Glutamatergic neuron (in vitro differentiated cells): ENCODE results near the gene IFITM1. TPM values are rescaled to one million over a fixed set of nuclear protein-coding genes. Genes with fewer than 3 reads are reported as not detected.

Source experiments
- DNase-seq: peaks from one replicate; pipeline ENCODE4 v3.0.0; 2022
- H3K27ac Mint-ChIP-seq: one replicate; pipeline ENCODE4 v1.8.0; 2020; ENCODE audit warnings: mild to moderate bottlenecking, mixed read lengths, inconsistent platforms; ENCODE audit not compliant: unreplicated experiment
- H3K27me3 Mint-ChIP-seq: one replicate; pipeline ENCODE4 v1.8.0; 2020; ENCODE audit warnings: mild to moderate bottlenecking, moderate library complexity, mixed read lengths, inconsistent platforms; ENCODE audit not compliant: unreplicated experiment
- H3K36me3 Mint-ChIP-seq: one replicate; pipeline ENCODE4 v1.8.0; 2020; ENCODE audit warnings: mild to moderate bottlenecking, mixed read lengths, inconsistent platforms; ENCODE audit not compliant: unreplicated experiment
- H3K4me1 Mint-ChIP-seq: one replicate; pipeline ENCODE4 v1.8.0; 2020; ENCODE audit warnings: mild to moderate bottlenecking, low read depth, mixed read lengths, inconsistent platforms; ENCODE audit not compliant: unreplicated experiment
- H3K4me3 Mint-ChIP-seq: one replicate; pipeline ENCODE4 v1.8.0; 2020; ENCODE audit warnings: mild to moderate bottlenecking, mixed read lengths, inconsistent platforms; ENCODE audit not compliant: unreplicated experiment
- H3K9me3 Mint-ChIP-seq: one replicate; pipeline ENCODE4 v1.8.0; 2020; ENCODE audit warnings: mild to moderate bottlenecking, moderate library complexity, mixed read lengths, inconsistent platforms; ENCODE audit not compliant: unreplicated experiment
- total RNA-seq: library from RNA; stranded (reverse); fragmentation: NEBNext Ultra II Directional; extraction: Animal tissue kit (Norgen Biotek cat#: 25700); gene quantifications from one replicate; pipeline ENCODE4 v1.2.1, GENCODE V29; 2021; ENCODE audit not compliant: unreplicated experiment
- TF ChIP-seq, protein P1 (sequence below): fragments of 200-600 bp; sonication (generic); IDR thresholded peaks from one replicate; pipeline ENCODE4 v1.5.0; 2021; ENCODE audit not compliant: partially characterized antibody, unreplicated experiment

The IFITM1 gene
- total RNA-seq, 1 donor from 2014 or later, result 2.6 TPM

GRCh38 chr11:270451-271318, 43.2 kb upstream of the IFITM1 start:
- TF ChIP-seq, protein P1, sequence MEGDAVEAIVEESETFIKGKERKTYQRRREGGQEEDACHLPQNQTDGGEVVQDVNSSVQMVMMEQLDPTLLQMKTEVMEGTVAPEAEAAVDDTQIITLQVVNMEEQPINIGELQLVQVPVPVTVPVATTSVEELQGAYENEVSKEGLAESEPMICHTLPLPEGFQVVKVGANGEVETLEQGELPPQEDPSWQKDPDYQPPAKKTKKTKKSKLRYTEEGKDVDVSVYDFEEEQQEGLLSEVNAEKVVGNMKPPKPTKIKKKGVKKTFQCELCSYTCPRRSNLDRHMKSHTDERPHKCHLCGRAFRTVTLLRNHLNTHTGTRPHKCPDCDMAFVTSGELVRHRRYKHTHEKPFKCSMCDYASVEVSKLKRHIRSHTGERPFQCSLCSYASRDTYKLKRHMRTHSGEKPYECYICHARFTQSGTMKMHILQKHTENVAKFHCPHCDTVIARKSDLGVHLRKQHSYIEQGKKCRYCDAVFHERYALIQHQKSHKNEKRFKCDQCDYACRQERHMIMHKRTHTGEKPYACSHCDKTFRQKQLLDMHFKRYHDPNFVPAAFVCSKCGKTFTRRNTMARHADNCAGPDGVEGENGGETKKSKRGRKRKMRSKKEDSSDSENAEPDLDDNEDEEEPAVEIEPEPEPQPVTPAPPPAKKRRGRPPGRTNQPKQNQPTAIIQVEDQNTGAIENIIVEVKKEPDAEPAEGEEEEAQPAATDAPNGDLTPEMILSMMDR, result no peak
- H3K9me3 Mint-ChIP-seq, result peaks cover 14% of the 10 kb centered on the region
- H3K4me3 Mint-ChIP-seq, result no peak overlapping the region
- peaks cover 5% of the 10 kb centered on the region for H3K36me3 Mint-ChIP-seq
- DNase-seq, result no peak
- H3K27me3 Mint-ChIP-seq, result peaks cover 3% of the 10 kb centered on the region
- H3K4me1 Mint-ChIP-seq, result no peaks in the 10 kb centered on the region
- no peak overlapping the region for H3K27ac Mint-ChIP-seq

DNA sequence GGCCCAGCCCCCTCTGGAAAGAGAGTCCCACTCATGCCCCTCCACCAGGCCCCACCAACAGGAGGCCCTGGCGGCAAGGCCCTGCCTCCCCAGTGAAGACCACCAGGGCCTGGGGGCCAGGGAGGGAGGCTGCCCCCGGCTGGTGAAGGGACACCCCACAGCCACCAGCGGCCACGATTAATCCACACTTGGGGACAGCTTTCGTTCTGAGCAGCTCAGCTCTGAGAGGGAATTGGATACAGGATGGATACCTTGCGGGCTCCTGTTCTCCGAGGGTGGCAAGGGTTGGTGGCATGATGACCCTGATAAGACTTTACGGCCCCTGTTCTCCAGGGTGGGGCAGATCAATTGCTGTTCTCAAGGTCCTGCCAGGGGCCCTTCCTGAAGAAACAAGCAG, 42.5 kb upstream of the IFITM1 start:
- Mint-ChIP-seq H3K9me3 (peaks cover 18% of the 10 kb centered on the region), H3K4me1 (no peaks in the 10 kb centered on the region), H3K27ac (no peak overlapping the region), H3K36me3 (peaks cover 5% of the 10 kb centered on the region), H3K4me3 (no peak overlapping the region), H3K27me3 (peaks cover 3% of the 10 kb centered on the region)
- no peak for DNase-seq
- TF ChIP-seq, protein P1, result no peak

GRCh38 chr11:272195-272930, 41.5 kb upstream of the IFITM1 start:
- Mint-ChIP-seq H3K9me3 (peaks cover 16% of the 10 kb centered on the region), H3K27me3 (peaks cover 3% of the 10 kb centered on the region), H3K27ac (no peak overlapping the region), H3K36me3 (peaks cover 10% of the 10 kb centered on the region), H3K4me3 (no peak overlapping the region), H3K4me1 (no peaks in the 10 kb centered on the region)
- TF ChIP-seq, protein P1, result no peak
- DNase-seq, result no peak

DNA sequence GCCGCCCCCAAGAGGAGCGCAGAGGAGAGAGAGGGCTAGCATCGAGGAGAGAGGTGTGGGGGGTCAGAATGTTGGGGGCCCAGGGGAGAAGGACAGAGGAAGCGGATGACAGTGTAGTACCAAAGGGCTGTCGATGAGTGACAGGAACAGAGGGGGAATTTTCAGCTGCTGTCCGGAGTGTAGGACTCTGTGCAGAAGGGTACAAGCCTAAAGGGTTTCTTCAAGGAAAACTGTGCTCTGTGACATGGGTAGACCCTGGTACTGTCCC, 41.0 kb upstream of the IFITM1 start:
- peaks cover 10% of the 10 kb centered on the region for H3K36me3 Mint-ChIP-seq
- peaks cover 5% of the 10 kb centered on the region for H3K27me3 Mint-ChIP-seq
- no peak overlapping the region for H3K27ac Mint-ChIP-seq

More for the DNA sequence above, 41.0 kb upstream of the IFITM1 start:
- Mint-ChIP-seq H3K9me3 (peaks cover 16% of the 10 kb centered on the region), H3K4me3 (no peak overlapping the region), H3K4me1 (no peaks in the 10 kb centered on the region)
- DNase-seq, result no peak
- TF ChIP-seq, protein P1, result no peak
